DMS 273 treated with DMSO at 0.1 percent for 48 hours (cell line): ENCODE measurements around the gene FAM110C.
"Not testable (repeated sequence)": the region's sequence is repeated elsewhere in the genome, so short reads cannot be mapped to it uniquely, and the experiment has no call there.

Source experiments
- DNase-seq: peaks from one replicate; lab custom pipeline; 2025; lab: John Stamatoyannopoulos, UW

The FAM110C gene

GRCh38 chr2:44748-45341, 1.5 kb downstream of the FAM110C start:
- DNase-seq: no peak

GRCh38 chr2:42788-43187, 3.5 kb downstream of the FAM110C start:
- DNase-seq: no peak

GRCh38 chr2:40465-40864, 5.8 kb downstream of the FAM110C start:
- DNase-seq: no peak

- DNase-seq: no peak
Measured at GRCh38 chr2:38155-38554, 8.2 kb downstream of the FAM110C start.

- no peak for DNase-seq
Measured at GRCh38 chr2:36318-36717, 10.0 kb downstream of the FAM110C start.

- no peak for DNase-seq
Measured at GRCh38 chr2:35852-36251, 10.5 kb downstream of the FAM110C start.

- no peak for DNase-seq
Measured at GRCh38 chr2:33620-34019, 12.7 kb downstream of the FAM110C start.

GRCh38 chr2:32068-32467, 14.2 kb downstream of the FAM110C start:
- no peak for DNase-seq

GRCh38 chr2:29253-29652, 17.1 kb downstream of the FAM110C start:
- DNase-seq: no peak

- DNase-seq: no peak
Measured at GRCh38 chr2:28406-28975, 17.8 kb downstream of the FAM110C start.

- DNase-seq: no peak
Measured at GRCh38 chr2:26891-27290, 19.4 kb downstream of the FAM110C start.

- no peak for DNase-seq
Measured at GRCh38 chr2:25543-25942, 20.8 kb downstream of the FAM110C start.

GRCh38 chr2:24591-24990, 21.7 kb downstream of the FAM110C start:
- not testable (repeated sequence) for DNase-seq

GRCh38 chr2:24107-24506, 22.2 kb downstream of the FAM110C start:
- DNase-seq: no peak

- DNase-seq: no peak
Measured at GRCh38 chr2:23283-23682, 23.0 kb downstream of the FAM110C start.

- not testable (repeated sequence) for DNase-seq
Measured at GRCh38 chr2:22244-22643, 24.1 kb downstream of the FAM110C start.

- DNase-seq: not testable (repeated sequence)
Measured at GRCh38 chr2:20259-20658, 26.0 kb downstream of the FAM110C start.

GRCh38 chr2:19505-19904, 26.8 kb downstream of the FAM110C start:
- no peak for DNase-seq

- no peak for DNase-seq
Measured at GRCh38 chr2:18402-19271, 27.7 kb downstream of the FAM110C start.

GRCh38 chr2:15916-16315, 30.4 kb downstream of the FAM110C start:
- not testable (repeated sequence) for DNase-seq

GRCh38 chr2:11248-11941, 34.9 kb downstream of the FAM110C start:
- DNase-seq: peak; percentile 14

GRCh38 chr2:10222-10875, 36.0 kb downstream of the FAM110C start:
- no peak for DNase-seq
